HepG2 (cell line): ENCODE results near the gene ZBTB20. TPM values are rescaled to one million over a fixed set of nuclear protein-coding genes. Genes with fewer than 3 reads are reported as not detected.

Experiments
- ATAC-seq: fragments of 200-7000 bp; cut with Tn5 transposase; 3 replicates; pipeline ENCODE4 v1.9.1; 2020; ENCODE audit warnings: mild to moderate bottlenecking, moderate library complexity
- BruUV-seq: library from RNA; stranded (reverse); fragments of 400-500 nt; replicated peaks from 2 replicates; lab custom pipeline; 2021; lab: Mats Ljungman, UMichigan
- CTCF ChIA-PET: fragments of 300-600 bp; formaldehyde crosslinking; extraction: SDS; loops from one replicate; lab custom pipeline; 2021; ENCODE audit warnings: low total read pairs, inconsistent platforms, low intra/inter-chr PET ratio; lab: Yijun Ruan, JAX
- POLR2A ChIA-PET: fragments of 350-600 bp; sonication (Branson Sonifier 250); formaldehyde crosslinking; loops from one replicate; lab custom pipeline; 2020; ENCODE audit warnings: antibody characterized with exemption, inconsistent platforms; lab: Yijun Ruan, JAX
- DNase-seq: peaks from one replicate; pipeline ENCODE4 v3.0.0-alpha.2; 2015; ENCODE audit warnings: low spot score
- FAIRE-seq: peaks from 3 replicates; lab custom pipeline; 2011; peaks lifted over from hg19 to GRCh38; lab: Jason Lieb, UNC
- H2AFZ ChIP-seq: one replicate; pipeline ENCODE4 v1.6.1; 2011; ENCODE audit warnings: low read length, inconsistent platforms
- H3K27ac ChIP-seq: fragments of 300-600 bp; 3 replicates; pipeline ENCODE4 v1.8.0; 2011; ENCODE audit warnings: mixed run types, mild to moderate bottlenecking, mixed read lengths, low read length, inconsistent platforms; ENCODE audit not compliant: insufficient read depth; ENCODE audit errors: extremely low read length
- H3K27me3 ChIP-seq, 2 experiments: fragments of 200-600 bp in 1 of 2; 2 replicates in 1 of 2; 3 replicates in 1 of 2; pipeline versions ENCODE4 v1.6.0 to v1.8.0; 2011; ENCODE audit warnings: low read length in 2 of 2, mild to moderate bottlenecking in 2 of 2, moderate library complexity in 2 of 2, inconsistent platforms in 1 of 2; ENCODE audit not compliant: insufficient read depth in 2 of 2, control insufficient read depth in 1 of 2
- H3K36me3 ChIP-seq, 2 experiments: fragments of 200-600 bp in 1 of 2; replicated peaks in 1 of 2; 2 replicates in 1 of 2; 3 replicates in 1 of 2; pipeline versions ENCODE4 v1.5.1 to v1.8.0; 2011; ENCODE audit warnings: low read length in 2 of 2, inconsistent platforms in 1 of 2; ENCODE audit not compliant: insufficient read depth in 2 of 2, control insufficient read depth in 1 of 2
- H3K4me1 ChIP-seq: 2 replicates; pipeline ENCODE4 v1.5.1; 2012; ENCODE audit warnings: low read length, inconsistent platforms; ENCODE audit not compliant: insufficient read depth
- H3K4me2 ChIP-seq: 2 replicates; pipeline ENCODE4 v1.6.0; 2011; ENCODE audit warnings: low read depth, low read length, inconsistent platforms
- H3K4me3 ChIP-seq, 3 experiments: fragments of 200-600 bp in 1 of 3; sonication (generic), shearing (Covaris generic) in 1 of 3; replicated peaks in 1 of 3; 2 replicates each; pipeline ENCODE4 v1.5.1; 2011 to 2016; ENCODE audit warnings: low read length in 3 of 3, inconsistent platforms in 2 of 3, low read depth in 2 of 3, mild to moderate bottlenecking in 2 of 3, control low read depth in 1 of 3, mixed read lengths in 1 of 3; ENCODE audit not compliant: insufficient read depth in 1 of 3
- H3K79me2 ChIP-seq: one replicate; pipeline ENCODE4 v1.6.1; 2011; ENCODE audit warnings: low read length, inconsistent platforms; ENCODE audit not compliant: insufficient read depth
- H3K9ac ChIP-seq: 2 replicates; pipeline ENCODE4 v1.6.0; 2011; ENCODE audit warnings: mild to moderate bottlenecking, low read depth, low read length, inconsistent platforms; ENCODE audit not compliant: insufficient read depth
- H3K9me3 ChIP-seq: 2 replicates; pipeline ENCODE4 v1.5.1; 2012; ENCODE audit warnings: mild to moderate bottlenecking, low read length
- H4K20me1 ChIP-seq: 2 replicates; pipeline ENCODE4 v1.6.0; 2011; ENCODE audit warnings: inconsistent platforms, mild to moderate bottlenecking, low read length, moderate library complexity; ENCODE audit not compliant: insufficient read depth
- ZNF451 ChIP-seq: sonication (generic); formaldehyde crosslinking; IDR thresholded peaks from 2 replicates; pipeline ENCODE4 v1.5.0; 2020; ENCODE audit warnings: mild to moderate bottlenecking, missing genetic modification reagents
- ZNF768 ChIP-seq: sonication (generic); formaldehyde crosslinking; IDR thresholded peaks from 2 replicates; pipeline ENCODE4 v1.4.0; 2020; ENCODE audit warnings: missing genetic modification reagents
- WGBS: methylation state at CpG from one replicate; pipeline ENCODE4 v1.1.6; 2017; ENCODE audit warnings: low lambda C conversion rate; 5-methylcytosine and 5-hydroxymethylcytosine counted together
- in situ Hi-C: cut with HindIII; loops from 2 replicates; pipeline ENCODE4 v1.10.0; 2017; ENCODE audit warnings: low pct_unique_long_range_greater_than_20kb; ENCODE audit not compliant: extremely low pct_ligation_motif_present
- intact Hi-C: fragments of 100-400 bp; cut with micrococcal nuclease; formaldehyde crosslinking; loops from one replicate; pipeline ENCODE4 v1.10.0; 2022; ENCODE audit not compliant: unreplicated experiment
- polyA plus RNA-seq, 8 experiments: library from polyadenylated mRNA; depleted of rRNA in 3 of 8; stranded (reverse) in 7 of 8; unstranded in 1 of 8; fragments of >200 nt; fragmentation: Illumina TruSeq in 4 of 8; extraction: Trizol in 4 of 8; gene quantifications; 2 replicates each; pipeline versions ENCODE4 v1.2.1 to v1.2.3, GENCODE V29; 2011 to 2016; ENCODE audit warnings: low read depth in 4 of 8, missing spikeins in 1 of 8, mixed read lengths in 1 of 8; ENCODE audit not compliant: insufficient read depth in 1 of 8
- total RNA-seq, 5 experiments: library from RNA; depleted of rRNA; stranded (reverse); fragments of >200 nt; fragmentation: Illumina TruSeq; extraction: Trizol; gene quantifications; 2 replicates each; pipeline ENCODE4 v1.2.3, GENCODE V29; 2016; ENCODE audit warnings: low read depth in 1 of 5
- TF ChIP-seq, protein P1 (sequence below): IDR thresholded peaks from 2 replicates; pipeline ENCODE4 v1.6.1; 2016; ENCODE audit warnings: low read depth
- TF ChIP-seq, protein P2 (sequence below): sonication (generic); formaldehyde crosslinking; IDR thresholded peaks from 2 replicates; pipeline ENCODE4 v1.8.0; 2022; ENCODE audit warnings: mild to moderate bottlenecking, missing genetic modification reagents, borderline replicate concordance

The ZBTB20 gene
- total and polyA plus RNA-seq, 2 of the 13 experiments (the other 11 are each of a cell fraction or from before 2014, with no cell fraction given): 1.9 to 8.8 TPM

DNA sequence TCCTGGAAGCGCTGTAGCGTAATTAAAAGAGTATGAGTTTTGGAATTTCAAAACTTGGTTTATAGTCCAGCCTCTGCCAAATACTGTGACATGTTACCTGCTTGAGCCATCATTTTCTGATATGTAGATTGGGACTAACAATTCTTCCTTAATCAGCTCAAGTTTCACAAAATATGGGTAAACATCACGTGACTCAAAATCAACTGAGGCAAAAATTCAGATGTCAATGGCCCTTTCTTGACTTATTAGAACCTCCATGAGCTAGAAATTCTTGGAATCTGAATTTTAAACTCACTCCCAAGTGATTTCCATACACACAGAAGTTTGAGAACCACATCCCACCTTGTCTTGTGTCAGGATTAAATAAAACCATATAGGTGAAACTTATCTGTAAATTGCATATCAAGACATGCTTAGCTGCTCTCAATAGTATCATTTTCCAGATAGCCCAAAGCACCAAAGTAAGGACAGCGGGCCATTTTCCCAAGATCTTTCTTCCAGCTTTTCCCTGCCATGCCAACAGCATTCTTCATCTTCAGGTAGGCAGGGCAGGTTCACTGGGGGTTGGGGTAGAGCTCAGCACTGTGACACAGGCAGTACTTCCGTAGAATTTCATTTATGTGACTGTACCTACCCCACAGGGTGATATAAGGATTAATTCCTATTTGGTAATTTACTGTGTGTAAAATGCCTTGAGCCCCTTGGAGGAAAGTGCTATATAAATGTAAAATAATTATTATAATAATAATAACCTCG is 474.2 kb downstream of the ZBTB20 start:
- 94% methylated on average over 6 of the region's 6 CpGs for WGBS
- no peak for FAIRE-seq

More for the DNA sequence above, 474.2 kb downstream of the ZBTB20 start:
- no peak overlapping the region for H3K9ac ChIP-seq
- no peak overlapping the region for H3K4me2 ChIP-seq
- no peak for DNase-seq
- H3K4me1 ChIP-seq: no peaks in the 10 kb centered on the region
- CTCF ChIA-PET: no interaction called here
- H3K4me3 ChIP-seq: no peak overlapping the region
- no peaks in the 10 kb centered on the region for H3K27me3 ChIP-seq
- H2AFZ ChIP-seq: no peak overlapping the region
- no peak overlapping the region for H3K27ac ChIP-seq
- no peak for TF ChIP-seq ZNF451 (CRISPR knock-in tag)
- no peak for TF ChIP-seq ZNF768
- TF ChIP-seq, protein P1, sequence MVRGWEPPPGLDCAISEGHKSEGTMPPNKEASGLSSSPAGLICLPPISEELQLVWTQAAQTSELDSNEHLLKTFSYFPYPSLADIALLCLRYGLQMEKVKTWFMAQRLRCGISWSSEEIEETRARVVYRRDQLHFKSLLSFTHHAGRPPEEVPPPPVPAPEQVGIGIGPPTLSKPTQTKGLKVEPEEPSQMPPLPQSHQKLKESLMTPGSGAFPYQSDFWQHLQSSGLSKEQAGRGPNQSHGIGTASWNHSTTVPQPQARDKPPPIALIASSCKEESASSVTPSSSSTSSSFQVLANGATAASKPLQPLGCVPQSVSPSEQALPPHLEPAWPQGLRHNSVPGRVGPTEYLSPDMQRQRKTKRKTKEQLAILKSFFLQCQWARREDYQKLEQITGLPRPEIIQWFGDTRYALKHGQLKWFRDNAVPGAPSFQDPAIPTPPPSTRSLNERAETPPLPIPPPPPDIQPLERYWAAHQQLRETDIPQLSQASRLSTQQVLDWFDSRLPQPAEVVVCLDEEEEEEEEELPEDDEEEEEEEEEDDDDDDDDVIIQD (CRISPR knock-in tag): no peak
- TF ChIP-seq, protein P2, sequence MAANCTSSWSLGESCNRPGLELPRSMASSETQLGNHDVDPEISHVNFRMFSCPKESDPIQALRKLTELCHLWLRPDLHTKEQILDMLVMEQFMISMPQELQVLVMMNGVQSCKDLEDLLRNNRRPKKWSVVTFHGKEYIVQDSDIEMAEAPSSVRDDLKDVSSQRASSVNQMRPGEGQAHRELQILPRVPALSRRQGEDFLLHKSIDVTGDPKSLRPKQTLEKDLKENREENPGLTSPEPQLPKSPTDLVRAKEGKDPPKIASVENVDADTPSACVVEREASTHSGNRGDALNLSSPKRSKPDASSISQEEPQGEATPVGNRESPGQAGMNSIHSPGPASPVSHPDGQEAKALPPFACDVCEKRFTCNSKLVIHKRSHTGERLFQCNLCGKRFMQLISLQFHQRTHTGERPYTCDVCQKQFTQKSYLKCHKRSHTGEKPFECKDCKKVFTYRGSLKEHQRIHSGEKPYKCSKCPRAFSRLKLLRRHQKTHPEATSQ (CRISPR knock-in tag): no peak
- H3K9me3 ChIP-seq: no peaks in the 10 kb centered on the region
- intact Hi-C loops (no loop called here), in situ Hi-C loops (no loop called here)
- no peak for ATAC-seq
- H3K79me2 ChIP-seq: no peaks in the 10 kb centered on the region
- H4K20me1 ChIP-seq: no peaks in the 10 kb centered on the region
- POLR2A ChIA-PET: no interaction called here
- H3K36me3 ChIP-seq: no peaks in the 10 kb centered on the region
- BruUV-seq: no TSS peak
